ENCODE data around the gene PIK3R5.
"Not testable (repeated sequence)": the region's sequence is repeated elsewhere in the genome, so short reads cannot be mapped to it uniquely, and the experiment has no call there.

PIK3R5 gene

GRCh38 chr17:8872705-8873435, 92.6 kb downstream of the PIK3R5 start:
- no peak for DNase-seq

GRCh38 chr17:8872036-8872704, 93.3 kb downstream of the PIK3R5 start:
- DNase-seq = no peak

- DNase-seq = no peak
These were observed 94.4 kb downstream of the PIK3R5 start for GRCh38 chr17:8871081-8871581.

GRCh38 chr17:8870406-8871040, 95.0 kb downstream of the PIK3R5 start:
- DNase-seq = no peak

GRCh38 chr17:8869114-8869815, 96.2 kb downstream of the PIK3R5 start:
- DNase-seq = no peak

GRCh38 chr17:8868529-8868951, 97.0 kb downstream of the PIK3R5 start:
- DNase-seq = no peak

GRCh38 chr17:8868092-8868491, 97.4 kb downstream of the PIK3R5 start:
- no peak for DNase-seq

GRCh38 chr17:8867361-8867981, 98.0 kb downstream of the PIK3R5 start, which contains the start of gene PIK3R6:
TSS of gene PIK3R6 (minus strand) at chr17:8867674. CDS start at chr17:8849794, 17,880 bp downstream.
- no peak for DNase-seq

- no peak for DNase-seq
These were observed 99.7 kb downstream of the PIK3R5 start for GRCh38 chr17:8865811-8866210.

- no peak for DNase-seq
These were observed 100.1 kb downstream of the PIK3R5 start for GRCh38 chr17:8865385-8865784.

- no peak for DNase-seq
These were observed 103.1 kb downstream of the PIK3R5 start for GRCh38 chr17:8862213-8863056.

GRCh38 chr17:8861495-8862181, 103.9 kb downstream of the PIK3R5 start:
- DNase-seq = no peak

GRCh38 chr17:8859804-8860430, 105.6 kb downstream of the PIK3R5 start:
- DNase-seq = no peak

- DNase-seq = no peak
These were observed 106.3 kb downstream of the PIK3R5 start for GRCh38 chr17:8859027-8859803.

- DNase-seq = no peak
These were observed 107.6 kb downstream of the PIK3R5 start for GRCh38 chr17:8857919-8858318.

GRCh38 chr17:8856869-8857575, 108.5 kb downstream of the PIK3R5 start:
- no peak for DNase-seq

GRCh38 chr17:8856205-8856603, 109.3 kb downstream of the PIK3R5 start:
- not testable (repeated sequence) for DNase-seq

GRCh38 chr17:8855477-8856204, 109.9 kb downstream of the PIK3R5 start:
- DNase-seq = no peak
